H9 (cell line): ENCODE measurements around the gene PSME1. TPM values are rescaled to one million over a fixed set of nuclear protein-coding genes. Genes with fewer than 3 reads are reported as not detected.

ENCODE experiments used
- DNase-seq: peaks from one replicate; pipeline ENCODE4 v3.0.0-alpha.2; 2017
- H2AFZ ChIP-seq: one replicate; pipeline ENCODE4 v1.6.1; 2013; ENCODE audit warnings: mild to moderate bottlenecking, low read length, control low read depth, moderate library complexity
- H2AK5ac ChIP-seq: 2 replicates; pipeline ENCODE4 v1.6.1; 2013; ENCODE audit warnings: low read length, control low read depth, mixed read lengths; ENCODE audit not compliant: insufficient read length
- H2BK120ac ChIP-seq: one replicate; pipeline ENCODE4 v1.6.1; 2013; ENCODE audit warnings: low read depth, mild to moderate bottlenecking, low read length, control low read depth, inconsistent platforms; ENCODE audit not compliant: poor library complexity, severe bottlenecking
- H2BK12ac ChIP-seq: 2 replicates; pipeline ENCODE4 v1.6.1; 2013; ENCODE audit warnings: low read length, control low read depth, mixed read lengths, low read depth; ENCODE audit not compliant: insufficient read length
- H2BK15ac ChIP-seq: 2 replicates; pipeline ENCODE4 v1.6.1; 2013; ENCODE audit warnings: low read depth, low read length, control low read depth
- H2BK20ac ChIP-seq: one replicate; pipeline ENCODE4 v1.6.1; 2013; ENCODE audit warnings: low read depth, mild to moderate bottlenecking, low read length, control low read depth, inconsistent platforms; ENCODE audit not compliant: poor library complexity, severe bottlenecking
- H2BK5ac ChIP-seq: 2 replicates; pipeline ENCODE4 v1.6.1; 2013; ENCODE audit warnings: low read length, control low read depth, mixed read lengths; ENCODE audit not compliant: insufficient read length
- H3K14ac ChIP-seq: 2 replicates; pipeline ENCODE4 v1.6.1; 2013; ENCODE audit warnings: low read length, control low read depth; ENCODE audit not compliant: insufficient read depth
- H3K18ac ChIP-seq: 2 replicates; pipeline ENCODE4 v1.6.1; 2013; ENCODE audit warnings: low read depth, mild to moderate bottlenecking, mixed read lengths, low read length, control low read depth; ENCODE audit not compliant: insufficient read length
- H3K23ac ChIP-seq: 2 replicates; pipeline ENCODE4 v1.6.1; 2013; ENCODE audit warnings: low read length, control low read depth, mixed read lengths, low read depth; ENCODE audit not compliant: insufficient read length
- H3K23me2 ChIP-seq: 2 replicates; pipeline ENCODE4 v1.6.1; 2013; ENCODE audit warnings: low read depth, mild to moderate bottlenecking, mixed read lengths, low read length, control low read depth; ENCODE audit not compliant: insufficient read length, poor library complexity, severe bottlenecking
- H3K27ac ChIP-seq: 2 replicates; pipeline ENCODE4 v1.5.1; 2013; ENCODE audit warnings: low read length, control low read depth, mixed read lengths, low read depth; ENCODE audit not compliant: insufficient read length
- H3K27me3 ChIP-seq: 2 replicates; pipeline ENCODE4 v1.6.1; 2013; ENCODE audit warnings: low read length, control low read depth, inconsistent platforms; ENCODE audit not compliant: insufficient read depth
- H3K4ac ChIP-seq: 2 replicates; pipeline ENCODE4 v1.6.1; 2013; ENCODE audit warnings: low read depth, mild to moderate bottlenecking, control low read depth, inconsistent platforms, low read length, moderate library complexity
- H3K4me1 ChIP-seq: 2 replicates; pipeline ENCODE4 v1.6.1; 2013; ENCODE audit warnings: low read length, control low read depth, inconsistent platforms; ENCODE audit not compliant: insufficient read depth
- H3K4me2 ChIP-seq: 2 replicates; pipeline ENCODE4 v1.6.1; 2013; ENCODE audit warnings: low read length, control low read depth, mixed read lengths; ENCODE audit not compliant: insufficient read length, insufficient read depth
- H3K56ac ChIP-seq: 2 replicates; pipeline ENCODE4 v1.6.1; 2013; ENCODE audit warnings: low read depth, mild to moderate bottlenecking, mixed read lengths, low read length, control low read depth; ENCODE audit not compliant: insufficient read length
- H3K79me1 ChIP-seq: 2 replicates; pipeline ENCODE4 v1.6.1; 2013; ENCODE audit warnings: low read depth, mild to moderate bottlenecking, moderate library complexity, low read length, control low read depth, inconsistent platforms; ENCODE audit not compliant: insufficient read depth, poor library complexity, severe bottlenecking
- H3K79me2 ChIP-seq: 2 replicates; pipeline ENCODE4 v1.6.1; 2013; ENCODE audit warnings: low read length, control low read depth, inconsistent platforms; ENCODE audit not compliant: insufficient read depth
- H3K9ac ChIP-seq: 2 replicates; pipeline ENCODE4 v1.6.1; 2013; ENCODE audit warnings: low read length, control low read depth, mixed read lengths; ENCODE audit not compliant: insufficient read length; ENCODE audit errors: extremely low read depth
- H3K9me3 ChIP-seq: one replicate; pipeline ENCODE4 v1.6.1; 2013; ENCODE audit warnings: low read depth, low read length, inconsistent platforms; ENCODE audit not compliant: control insufficient read depth
- H3T11ph ChIP-seq: one replicate; pipeline ENCODE4 v1.6.1; 2013; ENCODE audit warnings: mild to moderate bottlenecking, low read length, control low read depth, inconsistent platforms
- H4K20me1 ChIP-seq: one replicate; pipeline ENCODE4 v1.6.1; 2013; ENCODE audit not compliant: control insufficient read depth, insufficient read length, insufficient read depth
- H4K5ac ChIP-seq: 2 replicates; pipeline ENCODE4 v1.6.1; 2013; ENCODE audit warnings: low read depth, mild to moderate bottlenecking, mixed read lengths, low read length, control low read depth; ENCODE audit not compliant: insufficient read length
- H4K8ac ChIP-seq: replicated peaks from 2 replicates; pipeline ENCODE4 v1.6.1; 2013; ENCODE audit warnings: low read length, control low read depth, mixed read lengths, low read depth; ENCODE audit not compliant: insufficient read length
- H4K91ac ChIP-seq: 2 replicates; pipeline ENCODE4 v1.6.1; 2013; ENCODE audit warnings: low read depth, mild to moderate bottlenecking, moderate library complexity, mixed read lengths, low read length, control low read depth; ENCODE audit not compliant: insufficient read length
- H3K27ac Mint-ChIP-seq, 3 experiments: 2 replicates in 2 of 3; 3 replicates in 1 of 3; pipeline ENCODE4 v1.8.0; 2020 to 2021; ENCODE audit warnings: mixed read lengths in 3 of 3, mild to moderate bottlenecking in 1 of 3, moderate library complexity in 1 of 3
- H3K27me3 Mint-ChIP-seq: 2 replicates; pipeline ENCODE4 v1.8.0; 2021; ENCODE audit warnings: low read depth, mild to moderate bottlenecking, moderate library complexity, mixed read lengths
- H3K36me3 Mint-ChIP-seq, 3 experiments: 2 replicates in 2 of 3; 3 replicates in 1 of 3; pipeline ENCODE4 v1.8.0; 2020 to 2021; ENCODE audit warnings: low read depth in 3 of 3, mixed read lengths in 3 of 3; ENCODE audit not compliant: insufficient read depth in 1 of 3
- H3K4me1 Mint-ChIP-seq, 2 experiments: 2 replicates each; pipeline ENCODE4 v1.8.0; 2020; ENCODE audit warnings: mixed read lengths in 2 of 2
- H3K4me3 Mint-ChIP-seq, 2 experiments: 2 replicates in 1 of 2; 3 replicates in 1 of 2; pipeline ENCODE4 v1.8.0; 2020 to 2021; ENCODE audit warnings: mild to moderate bottlenecking in 2 of 2, mixed read lengths in 2 of 2, moderate library complexity in 1 of 2
- H3K9me3 Mint-ChIP-seq, 2 experiments: 2 replicates in 1 of 2; 3 replicates in 1 of 2; pipeline ENCODE4 v1.8.0; 2020; ENCODE audit warnings: mild to moderate bottlenecking in 2 of 2, mixed read lengths in 2 of 2, moderate library complexity in 1 of 2
- WGBS: extraction: QIAGEN DNeasy Blood & Tissue Kit; methylation state at CpG from one replicate; pipeline ENCODE4 v1.1.7; 2013; ENCODE audit warnings: missing lambda C conversion rate, low lambda C conversion rate, mixed read lengths; ENCODE audit not compliant: insufficient read length; ENCODE audit errors: extremely low coverage; 5-methylcytosine and 5-hydroxymethylcytosine counted together
- total RNA-seq: library from RNA; stranded (reverse); gene quantifications from 2 replicates; pipeline ENCODE4 v1.2.1, GENCODE V29; 2021
- TF ChIP-seq, protein P1 (sequence below): fragments of 200-600 bp; sonication (generic); conservative IDR thresholded peaks from 3 replicates; pipeline ENCODE4 v1.8.0; 2021; ENCODE audit warnings: antibody characterized with exemption, mild to moderate bottlenecking

PSME1 gene
- total RNA-seq, 1 experiment from 2014 or later, result 109 TPM

DNA sequence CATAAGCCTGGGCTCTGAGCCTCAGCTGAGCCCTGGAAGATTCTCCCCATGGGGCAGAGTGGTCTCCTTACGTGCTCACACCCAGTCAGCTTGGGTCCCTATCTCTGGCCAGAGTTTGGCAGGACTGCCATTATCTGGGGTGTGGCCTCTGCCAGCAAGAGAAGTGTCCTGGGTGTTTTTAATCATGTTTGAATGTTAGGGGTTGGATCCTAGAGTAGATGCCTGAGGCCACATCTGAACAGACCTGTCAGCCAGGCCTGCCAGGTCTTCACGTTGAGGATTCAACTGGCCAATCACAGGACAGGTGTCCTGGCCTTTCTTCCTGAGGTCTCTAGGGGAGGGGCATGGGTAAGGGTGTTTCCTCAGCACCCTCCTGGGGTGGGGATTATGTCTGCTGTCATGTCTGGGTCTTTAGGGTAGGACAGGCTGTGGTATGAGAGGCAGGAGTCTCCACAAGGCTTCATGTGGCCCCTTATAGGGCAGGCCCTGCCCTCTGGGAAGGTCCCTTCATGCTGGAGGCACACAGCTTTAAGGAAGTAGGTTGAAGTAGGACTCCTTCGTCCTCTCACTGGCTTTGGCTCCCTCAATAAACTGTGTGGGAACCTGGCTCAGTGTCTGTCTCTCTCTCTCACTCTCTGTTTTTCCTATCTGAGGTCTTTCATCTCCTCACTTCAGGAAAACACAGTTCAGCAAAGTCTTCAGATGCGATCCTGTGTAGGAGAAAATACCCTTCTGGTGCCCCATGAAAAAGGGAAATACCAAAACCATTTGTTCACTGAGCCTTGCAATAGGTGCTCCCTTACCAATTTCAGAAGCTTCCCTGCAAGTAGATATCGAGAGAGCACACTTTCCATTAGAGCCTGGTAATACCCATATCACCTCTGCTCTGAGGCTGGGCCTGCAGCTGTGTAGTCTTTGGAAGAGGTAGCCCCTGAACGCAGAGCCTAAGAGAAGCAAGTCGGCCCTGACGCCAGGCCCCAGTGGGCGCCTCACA, 12.3 kb upstream of the PSME1 start:
- H3K27me3 ChIP-seq, result no peaks in the 10 kb centered on the region

More for the DNA sequence above, 12.3 kb upstream of the PSME1 start:
- no peaks in the 10 kb centered on the region for H3K23me2 ChIP-seq
- no peak overlapping the region for H3K4ac ChIP-seq
- no peak overlapping the region for H2BK5ac ChIP-seq
- no peak overlapping the region for H3K23ac ChIP-seq
- no peak overlapping the region for H2BK12ac ChIP-seq
- H4K20me1 ChIP-seq, result no peaks in the 10 kb centered on the region
- no peak overlapping the region for H2AK5ac ChIP-seq
- H2BK15ac ChIP-seq, result no peak overlapping the region
- no peak overlapping the region for H3K27ac Mint-ChIP-seq
- H3K4me1 Mint-ChIP-seq, result no peaks in the 10 kb centered on the region
- no peak overlapping the region for H2BK120ac ChIP-seq
- no peak overlapping the region for H3K9ac ChIP-seq
- H4K5ac ChIP-seq, result no peak overlapping the region
- no peaks in the 10 kb centered on the region for H3K79me2 ChIP-seq
- no peak for DNase-seq
- WGBS, result no CpG with 5 or more reads among the region's 9 CpGs
- H2AFZ ChIP-seq, result no peak overlapping the region
- no peak overlapping the region for H3K18ac ChIP-seq
- H3K36me3 Mint-ChIP-seq, result peaks cover 16 to 51% (median 43%) of the 10 kb centered on the region in 3 experiments; a peak in 6 of 7 replicates
- H3K27ac ChIP-seq, result no peak overlapping the region
- H3K9me3 Mint-ChIP-seq, result no peaks in the 10 kb centered on the region
- no peaks in the 10 kb centered on the region for H3K27me3 Mint-ChIP-seq
- H3K56ac ChIP-seq, result no peak overlapping the region
- no peak overlapping the region for H3K14ac ChIP-seq
- no peak overlapping the region for H2BK20ac ChIP-seq
- H4K8ac ChIP-seq, result no peak overlapping the region
- no peak overlapping the region for H4K91ac ChIP-seq
- TF ChIP-seq, protein P1, sequence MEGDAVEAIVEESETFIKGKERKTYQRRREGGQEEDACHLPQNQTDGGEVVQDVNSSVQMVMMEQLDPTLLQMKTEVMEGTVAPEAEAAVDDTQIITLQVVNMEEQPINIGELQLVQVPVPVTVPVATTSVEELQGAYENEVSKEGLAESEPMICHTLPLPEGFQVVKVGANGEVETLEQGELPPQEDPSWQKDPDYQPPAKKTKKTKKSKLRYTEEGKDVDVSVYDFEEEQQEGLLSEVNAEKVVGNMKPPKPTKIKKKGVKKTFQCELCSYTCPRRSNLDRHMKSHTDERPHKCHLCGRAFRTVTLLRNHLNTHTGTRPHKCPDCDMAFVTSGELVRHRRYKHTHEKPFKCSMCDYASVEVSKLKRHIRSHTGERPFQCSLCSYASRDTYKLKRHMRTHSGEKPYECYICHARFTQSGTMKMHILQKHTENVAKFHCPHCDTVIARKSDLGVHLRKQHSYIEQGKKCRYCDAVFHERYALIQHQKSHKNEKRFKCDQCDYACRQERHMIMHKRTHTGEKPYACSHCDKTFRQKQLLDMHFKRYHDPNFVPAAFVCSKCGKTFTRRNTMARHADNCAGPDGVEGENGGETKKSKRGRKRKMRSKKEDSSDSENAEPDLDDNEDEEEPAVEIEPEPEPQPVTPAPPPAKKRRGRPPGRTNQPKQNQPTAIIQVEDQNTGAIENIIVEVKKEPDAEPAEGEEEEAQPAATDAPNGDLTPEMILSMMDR, result no peak
- H3T11ph ChIP-seq, result no peak overlapping the region
- no peak overlapping the region for H3K4me2 ChIP-seq
- no peaks in the 10 kb centered on the region for H3K9me3 ChIP-seq
- no peaks in the 10 kb centered on the region for H3K79me1 ChIP-seq
- no peaks in the 10 kb centered on the region for H3K4me1 ChIP-seq
- no peak overlapping the region for H3K4me3 Mint-ChIP-seq
